Measurements from ENCODE around the gene PPHLN1. TPM values are rescaled to one million over a fixed set of nuclear protein-coding genes. Genes with fewer than 3 reads are reported as not detected.
"Not testable (repeated sequence)": the region's sequence is repeated elsewhere in the genome, so short reads cannot be mapped to it uniquely, and the experiment has no call there.

The PPHLN1 gene
- total RNA-seq, 6 experiments from 2014 or later = 15.8 to 33.0 (median 21.5) TPM

DNA sequence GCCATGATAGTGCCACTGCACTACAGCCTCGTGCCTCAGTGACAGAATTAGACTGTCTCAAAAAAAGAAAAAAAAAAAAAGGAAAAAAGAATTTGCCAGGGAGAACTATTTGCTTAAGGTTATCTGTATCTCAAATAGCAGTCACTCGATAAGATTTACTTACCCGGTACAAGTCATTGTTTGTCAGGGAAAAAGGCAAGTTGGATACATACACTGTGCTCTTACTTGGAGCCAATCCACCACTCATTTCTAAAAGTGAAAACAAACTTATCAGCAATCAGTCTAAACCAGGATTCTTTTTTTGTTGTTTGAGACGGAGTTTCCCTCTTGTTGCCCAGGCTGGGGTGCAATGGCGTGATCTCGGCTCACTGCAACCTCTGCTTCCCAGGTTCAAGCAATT is 2.1 kb upstream of the PPHLN1 start:
- H3K27ac ChIP-seq = no peak overlapping the region
- peaks cover 0 to 19% (median 0%) of the 10 kb centered on the region in 4 donors for H3K4me1 ChIP-seq
- H3K36me3 ChIP-seq = peaks cover 0 to 11% (median 0%) of the 10 kb centered on the region in 4 donors
- 26% methylated on average over 4 of the region's 6 CpGs for WGBS (ENCODE audit: insufficient coverage, low coverage, low lambda C conversion rate, missing lambda C conversion rate)
- intact Hi-C loops (cut with DNase I) = no loop called here
- H3K4me3 ChIP-seq = no peak overlapping the region
- ATAC-seq (peak in 1 of 4 donors; percentile 18), DNase-seq (no peak)
- TF ChIP-seq, protein P1, sequence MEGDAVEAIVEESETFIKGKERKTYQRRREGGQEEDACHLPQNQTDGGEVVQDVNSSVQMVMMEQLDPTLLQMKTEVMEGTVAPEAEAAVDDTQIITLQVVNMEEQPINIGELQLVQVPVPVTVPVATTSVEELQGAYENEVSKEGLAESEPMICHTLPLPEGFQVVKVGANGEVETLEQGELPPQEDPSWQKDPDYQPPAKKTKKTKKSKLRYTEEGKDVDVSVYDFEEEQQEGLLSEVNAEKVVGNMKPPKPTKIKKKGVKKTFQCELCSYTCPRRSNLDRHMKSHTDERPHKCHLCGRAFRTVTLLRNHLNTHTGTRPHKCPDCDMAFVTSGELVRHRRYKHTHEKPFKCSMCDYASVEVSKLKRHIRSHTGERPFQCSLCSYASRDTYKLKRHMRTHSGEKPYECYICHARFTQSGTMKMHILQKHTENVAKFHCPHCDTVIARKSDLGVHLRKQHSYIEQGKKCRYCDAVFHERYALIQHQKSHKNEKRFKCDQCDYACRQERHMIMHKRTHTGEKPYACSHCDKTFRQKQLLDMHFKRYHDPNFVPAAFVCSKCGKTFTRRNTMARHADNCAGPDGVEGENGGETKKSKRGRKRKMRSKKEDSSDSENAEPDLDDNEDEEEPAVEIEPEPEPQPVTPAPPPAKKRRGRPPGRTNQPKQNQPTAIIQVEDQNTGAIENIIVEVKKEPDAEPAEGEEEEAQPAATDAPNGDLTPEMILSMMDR (IDR thresholded peaks at IDR 0.05) = no peak
- TF ChIP-seq POLR2A (IDR thresholded peaks at IDR 0.05) = no peak
- H3K9me3 ChIP-seq = no peaks in the 10 kb centered on the region
- no peaks in the 10 kb centered on the region for H3K27me3 ChIP-seq

DNA sequence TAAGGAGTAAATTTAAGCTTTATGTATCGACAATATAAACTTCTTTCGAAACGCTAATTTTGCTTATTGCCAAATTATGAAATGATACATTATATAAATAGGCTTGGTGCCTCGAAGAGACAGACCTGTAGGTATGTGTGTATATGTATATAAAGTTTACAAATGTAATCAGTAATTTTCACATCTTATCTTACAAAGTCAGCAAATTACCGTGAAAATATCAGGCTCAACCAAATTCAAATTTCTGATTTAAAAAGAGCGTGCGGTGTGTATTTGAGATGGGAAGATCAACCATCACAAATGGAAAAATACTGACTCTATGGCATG is 678 bp upstream of the PPHLN1 start:
- Histone ChIP-seq H3K27ac (peak overlapping the region; percentile 61 to 77 (median 63)), H3K9me3 (no peaks in the 10 kb centered on the region), H3K4me3 (peak overlapping the region; percentile 60 to 87 (median 73)), H3K27me3 (no peaks in the 10 kb centered on the region), H3K4me1 (peaks cover 0 to 19% (median 0%) of the 10 kb centered on the region in 4 donors), H3K36me3 (peaks cover 0 to 11% (median 0%) of the 10 kb centered on the region in 4 donors)
- intact Hi-C loops (cut with DNase I) = no loop called here
- no peak for DNase-seq
- TF ChIP-seq, protein P1 (IDR thresholded peaks at IDR 0.05) = no peak
- no peak for TF ChIP-seq POLR2A (IDR thresholded peaks at IDR 0.05)
- no peak for ATAC-seq
- WGBS (ENCODE audit: insufficient coverage, low coverage, low lambda C conversion rate, missing lambda C conversion rate) = 36% methylated on average over 7 of the region's 7 CpGs

DNA sequence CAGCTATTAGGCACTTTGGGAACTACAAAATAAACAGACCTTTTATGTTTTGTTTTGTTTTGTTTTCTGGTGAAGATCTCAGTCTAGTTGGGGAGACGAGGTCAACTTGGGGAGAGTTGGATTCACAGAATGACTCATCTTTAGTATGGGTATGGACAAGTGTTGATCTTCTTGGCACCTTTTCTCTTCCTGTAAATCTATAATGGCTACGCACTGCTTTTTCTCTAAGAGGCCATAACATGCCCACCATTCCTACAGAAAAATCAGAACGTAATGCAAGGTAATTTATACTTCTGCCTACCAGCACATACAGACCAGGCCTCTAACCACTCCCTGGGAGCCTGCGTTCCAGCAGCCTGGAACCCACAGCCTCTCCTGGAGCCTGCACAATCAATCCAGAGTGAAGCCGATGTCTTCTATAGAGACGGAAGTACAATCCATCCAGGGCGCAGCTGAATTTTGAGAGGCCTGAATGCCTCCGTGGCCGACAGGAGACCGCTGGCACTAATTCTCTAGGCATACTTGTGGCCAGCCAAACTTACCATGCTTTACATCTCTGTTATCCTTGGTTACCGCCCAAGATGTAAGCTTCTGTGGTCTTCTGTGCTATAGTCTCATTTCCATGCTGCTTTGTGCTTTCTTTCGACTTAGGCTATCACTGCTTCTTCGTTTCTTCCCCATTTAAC is 717 bp downstream of the PPHLN1 start:
- Histone ChIP-seq H3K9me3 (no peaks in the 10 kb centered on the region), H3K4me3 (peak overlapping the region; percentile 60 to 87 (median 73)), H3K27ac (peak overlapping the region in 2 of 3 donors; percentile 63 to 77), H3K27me3 (no peaks in the 10 kb centered on the region), H3K4me1 (peaks cover 0 to 19% (median 0%) of the 10 kb centered on the region in 4 donors), H3K36me3 (peaks cover 0 to 11% (median 0%) of the 10 kb centered on the region in 4 donors)
- TF ChIP-seq, protein P1 (IDR thresholded peaks at IDR 0.05) = no peak
- no peak for TF ChIP-seq POLR2A (IDR thresholded peaks at IDR 0.05)
- no peak for DNase-seq
- intact Hi-C loops (cut with DNase I) = no loop called here
- WGBS (ENCODE audit: insufficient coverage, low coverage, low lambda C conversion rate, missing lambda C conversion rate) = 6% methylated on average over 6 of the region's 13 CpGs
- ATAC-seq = peak in 2 of 4 donors; percentile 3 to 32

DNA sequence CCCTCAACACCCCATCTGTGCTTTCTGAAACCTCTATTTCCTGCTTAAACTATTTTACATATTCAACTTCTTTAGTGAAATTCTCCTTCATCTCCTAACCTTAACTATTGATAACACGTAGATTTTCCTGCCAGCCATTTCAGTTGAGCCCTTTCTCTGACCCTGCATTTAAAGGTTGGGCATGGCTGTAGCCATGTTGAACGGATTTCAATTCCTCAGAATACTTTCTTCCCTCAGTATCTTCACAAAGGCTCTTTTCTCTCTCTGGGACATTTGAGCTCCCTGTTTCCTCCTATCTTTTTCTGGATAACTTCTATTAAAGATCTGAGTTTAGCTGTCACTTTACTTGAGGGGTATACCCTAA is 1.2 kb downstream of the PPHLN1 start:
- no peak for ATAC-seq
- H3K27ac ChIP-seq = no peak overlapping the region
- intact Hi-C loops (cut with DNase I) = no loop called here

DNA sequence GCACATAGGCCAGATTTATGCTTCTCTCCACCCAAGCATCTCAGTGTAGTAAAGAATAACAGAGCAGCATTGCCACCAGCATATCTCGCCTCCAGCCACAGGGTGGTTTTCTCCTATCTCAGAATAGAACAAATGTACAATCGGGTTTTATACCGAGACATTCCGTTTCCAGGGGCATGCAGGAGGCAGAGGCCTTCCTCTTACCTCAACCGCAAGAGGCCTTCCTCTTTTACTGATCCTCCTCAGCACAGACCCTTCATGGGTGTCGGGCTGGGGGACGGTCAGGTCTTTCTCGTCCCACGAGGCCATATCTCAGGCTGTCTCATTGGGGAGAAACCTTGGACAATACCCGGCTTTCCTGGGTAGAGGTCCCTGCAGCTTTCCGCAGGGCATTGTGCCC is 4.1 kb downstream of the PPHLN1 start:
- ATAC-seq, H3K9me3 ChIP-seq, H3K36me3 ChIP-seq, H3K27me3 ChIP-seq, H3K27ac ChIP-seq, H3K4me3 ChIP-seq, DNase-seq: not testable (repeated sequence)
- 68% methylated on average over 3 of the region's 11 CpGs for WGBS (ENCODE audit: insufficient coverage, low coverage, low lambda C conversion rate, missing lambda C conversion rate)
- intact Hi-C loops (cut with DNase I) = loop anchor here (5.0 kb wide), 2 partner anchors 198 to 203 kb away; no protein-coding TSS in a partner anchor
- H3K4me1 ChIP-seq = peaks cover 0 to 16% (median 3%) of the 10 kb centered on the region in 4 donors

More for the DNA sequence above, 1.2 kb downstream of the PPHLN1 start:
- peaks cover 0 to 19% (median under 1%) of the 10 kb centered on the region in 4 donors for H3K4me1 ChIP-seq
- TF ChIP-seq, protein P1 (IDR thresholded peaks at IDR 0.05) = no peak
- no peak for TF ChIP-seq POLR2A (IDR thresholded peaks at IDR 0.05)
- 53% methylated on average over 2 of the region's 2 CpGs for WGBS (ENCODE audit: insufficient coverage, low coverage, low lambda C conversion rate, missing lambda C conversion rate)
- peaks cover 0 to 11% (median 0%) of the 10 kb centered on the region in 4 donors for H3K36me3 ChIP-seq
- no peaks in the 10 kb centered on the region for H3K27me3 ChIP-seq
- H3K9me3 ChIP-seq = no peaks in the 10 kb centered on the region
- no peak for DNase-seq
- peak overlapping the region in 2 of 3 donors; percentile 73 to 87 for H3K4me3 ChIP-seq
